Fibroblast of lung (primary cell): ENCODE results near the gene NUDCD3.

Source experiments
- EZH2 ChIP-seq: IDR thresholded peaks from 2 replicates; pipeline ENCODE4 v1.5.1; 2012; ENCODE audit warnings: low read length, control low read depth, mild to moderate bottlenecking; ENCODE audit errors: missing control alignments
- TF ChIP-seq, protein P1 (sequence below), 2 donors: IDR thresholded peaks in 1 of 2; conservative IDR thresholded peaks in 1 of 2; 1 replicate in 1 of 2; 2 replicates in 1 of 2; pipeline ENCODE4 v1.5.1; 2011 to 2012; ENCODE audit warnings: low read length in 2 of 2, control low read depth in 1 of 2, inconsistent platforms in 1 of 2, low read depth in 1 of 2, mild to moderate bottlenecking in 1 of 2

DNA sequence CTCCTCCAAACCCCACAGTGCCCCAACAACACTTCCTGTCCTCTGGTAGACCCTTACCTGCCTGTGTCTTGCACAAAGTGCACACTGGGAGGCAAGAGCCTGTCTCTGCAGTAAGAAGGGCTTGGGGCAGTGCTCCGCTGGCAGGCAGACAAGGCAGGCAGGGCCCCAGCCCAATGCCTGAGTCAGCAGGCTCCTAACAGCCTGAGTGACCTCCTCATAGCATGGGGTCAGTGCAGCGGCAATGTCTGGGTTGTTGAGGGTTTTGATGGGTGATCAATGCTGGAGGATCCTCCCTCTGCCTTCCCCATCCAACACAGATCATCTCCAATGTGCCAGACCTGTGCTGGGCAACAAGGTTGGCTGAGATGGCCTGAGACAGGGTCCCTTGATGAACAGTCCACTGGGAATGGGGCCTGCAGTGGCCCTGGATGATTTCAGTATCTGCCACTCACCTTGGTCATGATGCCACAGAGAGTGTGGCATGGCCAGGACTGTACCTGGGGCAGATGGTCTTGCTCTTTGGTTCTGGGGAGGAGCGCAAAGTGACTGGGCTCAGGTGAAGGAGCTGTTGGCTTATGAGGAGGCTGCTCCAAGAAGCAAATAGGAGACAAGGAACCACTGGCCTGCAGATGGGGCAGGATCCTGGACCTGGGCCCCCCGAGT, 109.5 kb downstream of the NUDCD3 start:
- TF ChIP-seq, protein P1, sequence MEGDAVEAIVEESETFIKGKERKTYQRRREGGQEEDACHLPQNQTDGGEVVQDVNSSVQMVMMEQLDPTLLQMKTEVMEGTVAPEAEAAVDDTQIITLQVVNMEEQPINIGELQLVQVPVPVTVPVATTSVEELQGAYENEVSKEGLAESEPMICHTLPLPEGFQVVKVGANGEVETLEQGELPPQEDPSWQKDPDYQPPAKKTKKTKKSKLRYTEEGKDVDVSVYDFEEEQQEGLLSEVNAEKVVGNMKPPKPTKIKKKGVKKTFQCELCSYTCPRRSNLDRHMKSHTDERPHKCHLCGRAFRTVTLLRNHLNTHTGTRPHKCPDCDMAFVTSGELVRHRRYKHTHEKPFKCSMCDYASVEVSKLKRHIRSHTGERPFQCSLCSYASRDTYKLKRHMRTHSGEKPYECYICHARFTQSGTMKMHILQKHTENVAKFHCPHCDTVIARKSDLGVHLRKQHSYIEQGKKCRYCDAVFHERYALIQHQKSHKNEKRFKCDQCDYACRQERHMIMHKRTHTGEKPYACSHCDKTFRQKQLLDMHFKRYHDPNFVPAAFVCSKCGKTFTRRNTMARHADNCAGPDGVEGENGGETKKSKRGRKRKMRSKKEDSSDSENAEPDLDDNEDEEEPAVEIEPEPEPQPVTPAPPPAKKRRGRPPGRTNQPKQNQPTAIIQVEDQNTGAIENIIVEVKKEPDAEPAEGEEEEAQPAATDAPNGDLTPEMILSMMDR (conservative IDR thresholded peaks at IDR 0.05 in 1 of 2, IDR thresholded peaks at IDR 0.05 in 1 of 2; ENCODE audit: low read depth in 1 of 2, low read length in 2 of 2) = no peak
- TF ChIP-seq EZH2 = no peak
